ENCODE data around the gene PCBP3. TPM values are rescaled to one million over a fixed set of nuclear protein-coding genes. Genes with fewer than 3 reads are reported as not detected.

The PCBP3 gene
- total and polyA plus RNA-seq, 2 of the 8 experiments (the other 6 are each of a cell fraction or from before 2014, with no cell fraction given) = 3.5 to 6.3 TPM

DNA sequence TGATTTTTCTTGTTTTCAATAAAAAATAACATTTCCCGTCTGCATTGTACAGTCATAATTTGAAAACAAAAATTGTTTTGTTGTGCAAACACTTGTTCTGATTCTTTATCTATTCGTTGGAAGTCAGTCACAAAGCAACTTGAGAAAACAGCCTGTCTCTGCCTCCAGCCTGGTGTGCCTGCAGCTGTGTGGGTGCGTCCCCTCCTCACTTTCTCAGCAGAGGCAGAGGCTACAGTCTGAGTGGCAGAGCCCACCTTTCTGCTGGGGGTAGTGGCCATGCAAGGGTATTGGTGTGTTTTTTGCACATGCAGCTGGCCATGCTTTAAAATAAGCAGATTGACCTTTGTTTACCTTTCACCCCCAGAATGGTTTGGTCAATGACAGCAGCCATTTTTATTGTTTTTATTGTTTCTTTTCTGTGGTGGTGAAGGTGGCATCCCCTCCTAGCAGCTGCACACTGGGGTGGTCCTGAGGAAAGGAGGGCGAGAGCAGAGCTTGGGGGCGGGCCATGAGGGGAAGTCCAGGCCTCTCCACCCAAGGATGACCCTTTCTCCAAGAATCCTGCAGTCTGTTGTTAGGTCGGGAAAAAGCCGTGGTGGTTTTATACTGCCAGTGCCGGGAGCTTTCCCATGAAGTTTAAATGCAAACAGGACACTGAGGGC lies 159.6 kb downstream of the PCBP3 start:
- FAIRE-seq (no peak), DNase-seq (ENCODE audit: low read depth in 1 of 2, low spot score in 2 of 2) (no peak)
- no peak overlapping the region for H3K4me3 ChIP-seq (ENCODE audit: extremely low read depth in 1 of 4, insufficient read depth in 2 of 4, low read depth in 3 of 4, low read length in 4 of 4)
- H4K20me1 ChIP-seq (replicated peaks in 1 of 2; ENCODE audit: control insufficient read depth in 1 of 2, insufficient read depth in 2 of 2, low read length in 2 of 2) = peaks cover 0 to 3% of the 10 kb centered on the region in 2 experiments
- no peak overlapping the region for H3K23ac ChIP-seq (ENCODE audit: insufficient read length)
- H3K4me1 ChIP-seq (replicated peaks in 1 of 4; ENCODE audit: control insufficient read depth in 3 of 4, insufficient read depth in 4 of 4, low read length in 3 of 4) = no peaks in the 10 kb centered on the region; a peak in 2 of 7 replicates
- TF ChIP-seq TCF12 (IDR thresholded peaks at IDR 0.05; ENCODE audit: low read depth, low read length) (no peak), SIX5 (IDR thresholded peaks at IDR 0.05; ENCODE audit: low read depth, low read length) (no peak), NANOG (IDR thresholded peaks at IDR 0.05; ENCODE audit: insufficient read depth, low read depth, low read length, poor library complexity, severe bottlenecking) (no peak)
- TF ChIP-seq, protein P1, sequence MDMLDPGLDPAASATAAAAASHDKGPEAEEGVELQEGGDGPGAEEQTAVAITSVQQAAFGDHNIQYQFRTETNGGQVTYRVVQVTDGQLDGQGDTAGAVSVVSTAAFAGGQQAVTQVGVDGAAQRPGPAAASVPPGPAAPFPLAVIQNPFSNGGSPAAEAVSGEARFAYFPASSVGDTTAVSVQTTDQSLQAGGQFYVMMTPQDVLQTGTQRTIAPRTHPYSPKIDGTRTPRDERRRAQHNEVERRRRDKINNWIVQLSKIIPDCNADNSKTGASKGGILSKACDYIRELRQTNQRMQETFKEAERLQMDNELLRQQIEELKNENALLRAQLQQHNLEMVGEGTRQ (IDR thresholded peaks at IDR 0.05; ENCODE audit: low read length) = no peak
- TF ChIP-seq, protein P2, sequence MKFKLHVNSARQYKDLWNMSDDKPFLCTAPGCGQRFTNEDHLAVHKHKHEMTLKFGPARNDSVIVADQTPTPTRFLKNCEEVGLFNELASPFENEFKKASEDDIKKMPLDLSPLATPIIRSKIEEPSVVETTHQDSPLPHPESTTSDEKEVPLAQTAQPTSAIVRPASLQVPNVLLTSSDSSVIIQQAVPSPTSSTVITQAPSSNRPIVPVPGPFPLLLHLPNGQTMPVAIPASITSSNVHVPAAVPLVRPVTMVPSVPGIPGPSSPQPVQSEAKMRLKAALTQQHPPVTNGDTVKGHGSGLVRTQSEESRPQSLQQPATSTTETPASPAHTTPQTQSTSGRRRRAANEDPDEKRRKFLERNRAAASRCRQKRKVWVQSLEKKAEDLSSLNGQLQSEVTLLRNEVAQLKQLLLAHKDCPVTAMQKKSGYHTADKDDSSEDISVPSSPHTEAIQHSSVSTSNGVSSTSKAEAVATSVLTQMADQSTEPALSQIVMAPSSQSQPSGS (IDR thresholded peaks at IDR 0.05; ENCODE audit: low read length) = no peak
- H2BK5ac ChIP-seq (ENCODE audit: low read depth, low read length) = no peak overlapping the region
- H2AK5ac ChIP-seq (ENCODE audit: low read depth, low read length) = no peak overlapping the region
- no peak overlapping the region for H3K9ac ChIP-seq (replicated peaks in 1 of 4; ENCODE audit: extremely low read depth in 1 of 4, low read depth in 3 of 4, low read length in 3 of 4)
- H3K4me2 ChIP-seq (ENCODE audit: insufficient read depth in 1 of 2, low read depth in 2 of 2, low read length in 2 of 2) = no peak overlapping the region
- no peak overlapping the region for H4K91ac ChIP-seq (replicated peaks; ENCODE audit: insufficient read length, low read length)
- H4K5ac ChIP-seq (ENCODE audit: insufficient read length, low read depth, low read length) = no peak overlapping the region
- no peak overlapping the region for H3K56ac ChIP-seq (replicated peaks; ENCODE audit: insufficient read length, low read depth, low read length)
- POLR2A ChIA-PET (ENCODE audit: partially characterized antibody) = no interaction called here
- H2BK12ac ChIP-seq (ENCODE audit: low read depth, low read length) = no peak overlapping the region
- 82% methylated on average over 8 of the region's 8 CpGs; no CpG with 5 or more reads in 1 of the 2 experiments for WGBS, 2 experiments (ENCODE audit: extremely low coverage in 1 of 2, insufficient coverage in 1 of 2, insufficient read length in 1 of 2, insufficient replicate concordance in 2 of 2, low coverage in 1 of 2, low lambda C conversion rate in 2 of 2, missing lambda C conversion rate in 1 of 2)
- CTCF ChIA-PET (ENCODE audit: partially characterized antibody) = interaction anchor here (0.7 to 1.4 kb wide), 2 partner anchors 17 to 18 kb away, joined by 3 read pairs; no protein-coding TSS in a partner anchor
- H3K4ac ChIP-seq (replicated peaks; ENCODE audit: insufficient read length, low read depth, low read length) = no peak overlapping the region
- no peak overlapping the region for H4K8ac ChIP-seq (ENCODE audit: extremely low read depth, insufficient read depth, low read length)
- no peaks in the 10 kb centered on the region for H3K36me3 ChIP-seq (ENCODE audit: control insufficient read depth in 2 of 4, insufficient read depth in 4 of 4, low read length in 3 of 4)
- H3K14ac ChIP-seq (ENCODE audit: insufficient read length) = no peak overlapping the region
- H3K23me2 ChIP-seq (ENCODE audit: low read depth, low read length) = no peaks in the 10 kb centered on the region
- no peaks in the 10 kb centered on the region for H3K79me2 ChIP-seq (ENCODE audit: control insufficient read depth in 1 of 2, insufficient read depth in 2 of 2, low read length in 2 of 2)
- no peaks in the 10 kb centered on the region for H3K79me1 ChIP-seq (ENCODE audit: low read depth, low read length)
- no peaks in the 10 kb centered on the region for H3K27me3 ChIP-seq (replicated peaks in 1 of 4; ENCODE audit: control insufficient read depth in 3 of 4, extremely low read depth in 1 of 4, insufficient read depth in 3 of 4, low read length in 3 of 4)
- no peaks in the 10 kb centered on the region for H3K9me3 ChIP-seq (ENCODE audit: insufficient read depth in 2 of 2, low read depth in 1 of 2, low read length in 1 of 2)
- H2BK15ac ChIP-seq (ENCODE audit: low read length) = no peak overlapping the region
- no peak overlapping the region for H2AFZ ChIP-seq (ENCODE audit: low read length)
- no peak overlapping the region for H3K27ac ChIP-seq (ENCODE audit: low read depth, low read length)
- H2BK20ac ChIP-seq (ENCODE audit: low read length) = no peak overlapping the region
- no peak overlapping the region for H2BK120ac ChIP-seq (replicated peaks; ENCODE audit: low read depth, low read length)
- H3K18ac ChIP-seq (ENCODE audit: extremely low read depth, low read length) = no peak overlapping the region
